Natural killer cell treated with Interleukin-12 subunit alpha and Interleukin-12 subunit beta and Interleukin-15 and Interleukin-18, amount 100 ng/mL, for 72 hours (primary cell): ENCODE results near the gene HSBP1. TPM values are rescaled to one million over a fixed set of nuclear protein-coding genes. Genes with fewer than 3 reads are reported as not detected.
A peak's percentile ranks its signal among the peaks of the same experiment; 100 is the strongest.

Experiments
- ATAC-seq, 2 donors: fragments of 150-1000 bp; cut with Tn5 transposase in 1 of 2; sonication (Bioruptor Pico), chemical (Tn5 transposase) in 1 of 2; 2 replicates each; pipeline ENCODE4 v1.10.0; 2021
- DNase-seq: peaks from one replicate; pipeline ENCODE4 v3.0.0; 2022; ENCODE audit warnings: low spot score
- H3K27ac Mint-ChIP-seq, 2 donors: 1 replicate in 1 of 2; 2 replicates in 1 of 2; pipeline ENCODE4 v1.8.0; 2022; ENCODE audit warnings: mixed read lengths in 2 of 2, mild to moderate bottlenecking in 1 of 2, moderate library complexity in 1 of 2
- H3K27me3 Mint-ChIP-seq, 2 donors: 1 replicate in 1 of 2; 2 replicates in 1 of 2; pipeline ENCODE4 v1.8.0; 2022; ENCODE audit warnings: mixed read lengths in 2 of 2
- H3K36me3 Mint-ChIP-seq: one replicate; pipeline ENCODE4 v1.8.0; 2022; ENCODE audit warnings: mixed read lengths
- H3K4me1 Mint-ChIP-seq, 2 donors: 1 replicate in 1 of 2; 2 replicates in 1 of 2; pipeline ENCODE4 v1.8.0; 2022; ENCODE audit warnings: low read depth in 2 of 2, mixed read lengths in 2 of 2, mild to moderate bottlenecking in 1 of 2
- H3K4me3 Mint-ChIP-seq: one replicate; pipeline ENCODE4 v1.8.0; 2022; ENCODE audit warnings: mixed read lengths
- H3K9me3 Mint-ChIP-seq: 2 replicates; pipeline ENCODE4 v1.8.0; 2022; ENCODE audit warnings: mixed read lengths
- total RNA-seq, 2 donors: library from RNA; stranded (reverse); gene quantifications; one replicate each; pipeline ENCODE4 v1.2.3, GENCODE V29; 2022

Gene HSBP1
- total RNA-seq: 10 to 100 TPM; 30.5 to 64.5 TPM

DNA sequence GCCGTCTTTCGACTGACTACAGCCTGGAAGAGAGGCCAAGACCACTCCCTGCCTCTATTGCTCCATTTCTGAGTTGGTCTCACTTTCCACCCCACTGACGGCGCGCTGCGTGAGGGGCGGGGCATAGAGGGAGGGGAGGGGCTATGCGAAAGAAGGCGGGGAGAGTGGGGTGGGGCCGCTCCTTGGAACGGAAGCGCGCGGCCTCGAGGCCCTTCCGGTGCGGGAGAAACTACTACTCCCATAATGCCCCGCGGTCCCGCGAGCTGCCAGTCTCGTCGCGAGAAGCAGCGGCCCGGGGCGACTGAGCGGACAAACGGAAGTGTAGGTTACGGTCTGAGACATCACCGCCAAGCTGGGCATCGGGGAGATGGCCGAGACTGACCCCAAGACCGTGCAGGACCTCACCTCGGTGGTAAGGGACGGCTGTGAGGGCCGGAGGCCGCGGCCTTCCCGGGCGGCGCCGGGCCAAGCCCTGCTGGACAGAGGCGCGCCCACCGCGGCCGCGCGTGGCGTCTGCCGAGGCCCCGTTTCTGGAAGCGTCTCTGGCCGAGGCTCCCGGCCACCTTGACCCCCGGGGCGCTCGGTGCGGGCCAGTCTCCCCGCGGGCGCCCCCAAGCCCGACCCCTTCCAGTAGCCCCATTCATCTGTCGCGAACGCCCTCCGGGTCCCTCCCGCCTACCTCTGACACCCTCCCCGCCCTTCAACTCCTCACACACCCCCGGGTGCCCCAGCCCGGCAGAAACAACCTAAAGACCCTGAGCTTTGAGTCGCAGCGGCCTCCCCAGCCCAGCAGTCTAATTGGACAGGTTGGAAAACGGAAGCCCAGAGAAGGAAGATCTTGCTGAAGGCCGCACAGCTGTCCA is at the start of gene HSBP1:
HSBP1 (plus strand) TSS at position 269 of the 863 bp plus-strand sequence; CDS start at position 368, 99 bp downstream.
- peak; percentile 94 for DNase-seq
- Mint-ChIP-seq H3K36me3 (peaks cover 7% of the 10 kb centered on the region), H3K27ac (peak within 1 kb of the TSS; percentile 76 to 93), H3K4me3 (peak within 1 kb of the TSS; percentile 97), H3K27me3 (peaks cover 4% of the 10 kb centered on the region in 2 donors), H3K9me3 (peaks cover 3% of the 10 kb centered on the region), H3K4me1 (peaks cover 12 to 19% of the 10 kb centered on the region in 2 donors)
- ATAC-seq: peak; percentile 99

DNA sequence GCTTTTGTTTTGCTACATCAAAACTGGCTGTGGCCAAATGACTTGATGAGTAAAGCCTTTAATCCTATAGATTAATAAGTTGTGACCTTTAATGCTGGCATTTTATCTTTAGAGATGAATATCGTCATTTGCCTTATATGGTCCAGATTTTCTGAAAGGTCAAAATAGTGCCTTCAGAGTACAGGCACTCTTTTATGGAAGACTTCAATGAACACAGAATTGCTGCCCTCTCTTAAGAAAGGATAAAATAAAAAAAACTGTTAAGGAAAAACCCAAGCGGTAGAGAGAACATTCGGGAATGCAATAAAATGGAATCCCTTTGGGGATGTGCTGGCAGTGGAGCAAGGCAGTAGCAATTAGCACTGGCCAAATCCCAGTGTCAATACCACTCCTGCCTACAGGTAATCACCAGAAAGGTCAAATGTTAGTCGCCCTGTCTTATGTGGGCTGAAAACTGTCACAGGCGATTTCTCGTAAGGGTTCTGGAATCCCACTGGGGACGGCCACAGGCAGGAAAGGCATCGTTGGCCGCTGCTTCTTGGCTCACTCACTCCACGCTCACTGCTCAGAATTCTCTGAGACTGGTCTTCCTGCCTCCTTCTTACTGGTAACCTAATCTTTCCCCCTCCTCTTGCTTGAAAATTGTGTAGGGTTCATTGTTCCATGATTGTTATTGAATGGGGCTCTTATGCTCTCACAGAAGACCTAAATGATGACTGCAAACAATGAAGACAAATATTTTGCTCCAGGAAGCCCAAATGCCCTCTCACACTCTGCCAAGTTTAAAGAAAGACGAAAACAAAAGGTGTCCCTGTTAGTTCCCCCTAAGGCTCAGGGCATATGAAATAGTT is 45.4 kb upstream of the HSBP1 start:
- Mint-ChIP-seq H3K4me1 (no peaks in the 10 kb centered on the region), H3K9me3 (no peaks in the 10 kb centered on the region), H3K4me3 (no peak overlapping the region), H3K27ac (no peak overlapping the region), H3K36me3 (no peaks in the 10 kb centered on the region), H3K27me3 (peaks cover 4 to 38% of the 10 kb centered on the region in 2 donors)
- DNase-seq (no peak), ATAC-seq (no peak)

DNA sequence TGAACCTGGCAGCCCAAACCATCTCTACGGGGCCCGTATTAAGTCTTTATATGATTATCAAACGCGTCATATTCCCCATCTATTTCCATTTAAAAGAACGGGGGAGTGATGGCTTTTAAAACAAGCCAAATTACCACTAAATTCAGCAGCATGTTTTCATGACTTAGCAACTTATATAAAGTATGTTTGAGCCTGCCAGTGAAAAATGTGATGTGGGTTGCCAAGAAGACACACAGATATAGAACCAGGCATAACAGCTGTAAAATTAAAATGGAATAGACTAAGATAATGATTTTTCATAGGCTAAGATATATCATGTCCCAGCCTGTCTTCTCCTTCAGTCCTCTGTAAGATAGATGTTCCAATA is 44.8 kb upstream of the HSBP1 start:
- Mint-ChIP-seq H3K27me3 (peaks cover 7 to 38% of the 10 kb centered on the region in 2 donors), H3K27ac (no peak overlapping the region), H3K4me3 (no peak overlapping the region), H3K9me3 (no peaks in the 10 kb centered on the region), H3K4me1 (no peaks in the 10 kb centered on the region), H3K36me3 (no peaks in the 10 kb centered on the region)
- ATAC-seq (no peak), DNase-seq (no peak)

GRCh38 chr16:83768986-83769385 is 38.8 kb upstream of the HSBP1 start:
- Mint-ChIP-seq H3K27ac (no peak overlapping the region), H3K4me3 (no peak overlapping the region), H3K36me3 (no peaks in the 10 kb centered on the region), H3K4me1 (peaks cover 0 to 9% of the 10 kb centered on the region in 2 donors), H3K9me3 (no peaks in the 10 kb centered on the region), H3K27me3 (peaks cover 22 to 25% of the 10 kb centered on the region in 2 donors)
- DNase-seq: no peak
- ATAC-seq: no peak

GRCh38 chr16:83769397-83770008 is 38.3 kb upstream of the HSBP1 start:
- H3K9me3 Mint-ChIP-seq: no peaks in the 10 kb centered on the region
- peaks cover 21 to 25% of the 10 kb centered on the region in 2 donors for H3K27me3 Mint-ChIP-seq
- no peak overlapping the region for H3K4me3 Mint-ChIP-seq
- peaks cover 0 to 9% of the 10 kb centered on the region in 2 donors for H3K4me1 Mint-ChIP-seq
- H3K27ac Mint-ChIP-seq: no peak overlapping the region
- ATAC-seq (no peak), DNase-seq (no peak)
- H3K36me3 Mint-ChIP-seq: no peaks in the 10 kb centered on the region

- ATAC-seq: no peak
- Mint-ChIP-seq H3K4me1 (peaks cover 0 to 9% of the 10 kb centered on the region in 2 donors), H3K9me3 (no peaks in the 10 kb centered on the region), H3K27me3 (peaks cover 22 to 26% of the 10 kb centered on the region in 2 donors), H3K4me3 (no peak overlapping the region), H3K36me3 (no peaks in the 10 kb centered on the region), H3K27ac (no peak overlapping the region)
- no peak for DNase-seq
Observed at GRCh38 chr16:83771306-83771942, 36.4 kb upstream of the HSBP1 start.

- H3K36me3 Mint-ChIP-seq: no peaks in the 10 kb centered on the region
- H3K4me3 Mint-ChIP-seq: no peak overlapping the region
- no peaks in the 10 kb centered on the region for H3K9me3 Mint-ChIP-seq
- ATAC-seq (no peak), DNase-seq (no peak)
- peaks cover 28% of the 10 kb centered on the region in 2 donors for H3K27me3 Mint-ChIP-seq
- H3K27ac Mint-ChIP-seq: no peak overlapping the region
- peaks cover 0 to 9% of the 10 kb centered on the region in 2 donors for H3K4me1 Mint-ChIP-seq
Observed at GRCh38 chr16:83772806-83773205, 35.0 kb upstream of the HSBP1 start.

- ATAC-seq (no peak), DNase-seq (no peak)
- peaks cover 0 to 6% of the 10 kb centered on the region in 2 donors for H3K4me1 Mint-ChIP-seq
- no peak overlapping the region for H3K4me3 Mint-ChIP-seq
- no peaks in the 10 kb centered on the region for H3K9me3 Mint-ChIP-seq
- no peak overlapping the region for H3K27ac Mint-ChIP-seq
- no peaks in the 10 kb centered on the region for H3K36me3 Mint-ChIP-seq
- H3K27me3 Mint-ChIP-seq: peaks cover 24 to 26% of the 10 kb centered on the region in 2 donors
Observed at GRCh38 chr16:83774066-83774465, 33.7 kb upstream of the HSBP1 start.

GRCh38 chr16:83776944-83777343 is 30.8 kb upstream of the HSBP1 start:
- H3K9me3 Mint-ChIP-seq: no peaks in the 10 kb centered on the region

DNA sequence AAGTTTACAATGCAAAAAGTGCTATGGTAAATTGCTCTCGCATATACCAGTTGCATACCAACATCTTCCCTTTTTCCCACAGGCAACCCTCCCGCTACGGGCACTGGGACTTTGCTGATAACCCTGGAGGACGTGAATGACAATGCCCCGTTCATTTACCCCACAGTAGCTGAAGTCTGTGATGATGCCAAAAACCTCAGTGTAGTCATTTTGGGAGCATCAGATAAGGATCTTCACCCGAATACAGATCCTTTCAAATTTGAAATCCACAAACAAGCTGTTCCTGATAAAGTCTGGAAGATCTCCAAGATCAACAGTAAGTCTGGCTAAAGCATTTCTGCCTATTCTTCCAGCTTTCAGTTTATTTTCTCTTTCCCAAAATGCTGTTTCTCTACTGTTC is 27.9 kb upstream of the HSBP1 start:
- Mint-ChIP-seq H3K4me3 (no peak overlapping the region), H3K36me3 (no peaks in the 10 kb centered on the region), H3K27ac (no peak overlapping the region), H3K9me3 (no peaks in the 10 kb centered on the region), H3K27me3 (peaks cover 20 to 37% of the 10 kb centered on the region in 2 donors), H3K4me1 (no peaks in the 10 kb centered on the region)
- ATAC-seq (no peak), DNase-seq (no peak)

More at GRCh38 chr16:83776944-83777343, 30.8 kb upstream of the HSBP1 start:
- no peak overlapping the region for H3K4me3 Mint-ChIP-seq
- no peaks in the 10 kb centered on the region for H3K36me3 Mint-ChIP-seq
- H3K27ac Mint-ChIP-seq: no peak overlapping the region
- DNase-seq (no peak), ATAC-seq (no peak)
- peaks cover 22 to 27% of the 10 kb centered on the region in 2 donors for H3K27me3 Mint-ChIP-seq
- no peaks in the 10 kb centered on the region for H3K4me1 Mint-ChIP-seq

- Mint-ChIP-seq H3K27me3 (peaks cover 14 to 31% of the 10 kb centered on the region in 2 donors), H3K4me3 (no peak overlapping the region), H3K4me1 (no peaks in the 10 kb centered on the region), H3K36me3 (no peaks in the 10 kb centered on the region), H3K27ac (no peak overlapping the region), H3K9me3 (no peaks in the 10 kb centered on the region)
- ATAC-seq (no peak), DNase-seq (no peak)
Observed at GRCh38 chr16:83785455-83785854, 22.3 kb upstream of the HSBP1 start.

DNA sequence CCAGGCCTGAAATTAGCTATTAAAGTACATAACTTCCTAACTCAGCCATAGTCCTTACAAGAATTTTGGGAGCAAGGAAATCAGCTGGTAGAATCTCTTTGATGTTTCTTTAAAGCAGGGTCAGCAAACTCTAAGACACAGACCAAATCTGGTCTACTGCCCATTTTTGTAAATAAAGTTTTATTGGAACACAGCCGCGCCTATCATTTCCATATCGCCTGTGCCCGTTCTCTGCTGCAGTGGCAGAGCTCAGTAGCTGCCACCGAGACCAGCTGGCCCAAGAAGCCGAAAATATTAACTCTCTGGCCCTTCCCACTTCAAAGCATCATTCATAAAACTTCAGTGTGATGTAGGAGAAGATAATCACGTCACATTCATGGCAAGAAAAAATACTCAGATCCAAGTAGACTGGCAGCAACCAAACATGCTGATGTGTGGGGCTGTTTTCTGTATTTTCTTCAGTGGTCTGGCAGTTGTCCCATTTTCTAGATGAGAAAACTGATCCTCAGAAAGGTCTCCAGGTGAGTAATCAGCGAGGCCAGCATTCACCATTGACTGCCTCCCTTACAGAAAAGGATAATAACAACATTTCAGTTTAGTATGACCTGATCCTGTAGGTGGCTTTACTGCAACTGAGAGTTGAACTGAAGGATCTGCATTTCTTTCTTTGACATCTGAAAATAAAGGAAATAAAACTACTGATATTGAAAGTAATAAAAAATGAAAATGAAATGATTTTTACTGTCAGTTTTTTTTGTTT is 18.0 kb upstream of the HSBP1 start:
- H3K4me3 Mint-ChIP-seq: no peak overlapping the region
- H3K9me3 Mint-ChIP-seq: no peaks in the 10 kb centered on the region
- peaks cover 4 to 7% of the 10 kb centered on the region in 2 donors for H3K4me1 Mint-ChIP-seq
- peaks cover 10 to 14% of the 10 kb centered on the region in 2 donors for H3K27me3 Mint-ChIP-seq
- no peak for DNase-seq
- no peak overlapping the region for H3K27ac Mint-ChIP-seq
- ATAC-seq: no peak
- no peaks in the 10 kb centered on the region for H3K36me3 Mint-ChIP-seq

DNA sequence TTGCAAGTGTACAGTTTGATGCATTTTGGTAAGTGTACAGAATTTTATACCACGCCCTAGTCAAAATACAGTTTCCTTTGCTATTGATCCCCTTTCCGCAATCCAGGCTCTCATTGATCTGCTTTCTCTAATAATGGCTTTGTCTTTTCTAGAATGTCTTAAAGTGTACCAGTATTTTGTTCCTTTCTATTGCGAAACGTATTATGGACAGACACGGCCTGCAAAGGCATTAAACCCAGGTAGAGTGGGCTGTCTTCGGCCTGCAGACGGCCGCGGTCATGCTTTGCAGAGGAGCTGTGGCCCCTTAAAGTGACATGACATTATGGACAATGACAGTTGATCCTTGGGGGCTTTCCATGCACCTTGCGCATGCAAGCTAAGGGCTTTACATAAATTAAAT is 15.9 kb upstream of the HSBP1 start:
- Mint-ChIP-seq H3K4me3 (no peak overlapping the region), H3K27ac (no peak overlapping the region), H3K9me3 (no peaks in the 10 kb centered on the region), H3K27me3 (peaks cover 14 to 21% of the 10 kb centered on the region in 2 donors), H3K36me3 (no peaks in the 10 kb centered on the region), H3K4me1 (peaks cover 4 to 7% of the 10 kb centered on the region in 2 donors)
- no peak for DNase-seq
- ATAC-seq: no peak
